A673 (cell line): ENCODE measurements around the gene XPO6. TPM values are rescaled to one million over a fixed set of nuclear protein-coding genes. Genes with fewer than 3 reads are reported as not detected.

ENCODE experiments used
- BruUV-seq: library from RNA; stranded (reverse); fragments of 400-500 nt; replicated peaks from 2 replicates; lab custom pipeline; 2021; lab: Mats Ljungman, UMichigan
- CTCF ChIA-PET: fragments of 300-600 bp; sonication (Branson Sonifier 250); formaldehyde crosslinking; loops from one replicate; lab custom pipeline; 2022; ENCODE audit warnings: antibody characterized with exemption; lab: Charles Lee
- POLR2A ChIA-PET: fragments of 300-600 bp; sonication (Branson Sonifier 250); formaldehyde crosslinking; loops from one replicate; lab custom pipeline; 2022; ENCODE audit warnings: antibody characterized with exemption; ENCODE audit not compliant: low non-redundant PET; lab: Charles Lee
- DNase-seq: peaks from one replicate; pipeline ENCODE4 v3.0.0-alpha.2; 2015; ENCODE audit warnings: low spot score
- H3K27ac ChIP-seq: fragments of 200-600 bp; sonication (generic); 2 replicates; pipeline ENCODE4 v1.5.1; 2016; ENCODE audit warnings: mixed run types, low read depth, mild to moderate bottlenecking, mixed read lengths, antibody characterized with exemption, low read length; ENCODE audit not compliant: poor library complexity, severe bottlenecking
- H3K27me3 ChIP-seq: fragments of 200-600 bp; sonication (generic); replicated peaks from 2 replicates; pipeline ENCODE4 v1.6.1; 2017; ENCODE audit warnings: mixed run types, low read depth, mild to moderate bottlenecking, mixed read lengths, antibody characterized with exemption, low read length; ENCODE audit not compliant: insufficient read depth, poor library complexity
- H3K36me3 ChIP-seq: fragments of 200-600 bp; sonication (generic); 2 replicates; pipeline ENCODE4 v1.6.1; 2016; ENCODE audit warnings: mixed run types, mild to moderate bottlenecking, mixed read lengths, antibody characterized with exemption, low read length; ENCODE audit not compliant: insufficient read depth, poor library complexity, severe bottlenecking
- H3K4me1 ChIP-seq: fragments of 200-600 bp; sonication (generic); 2 replicates; pipeline ENCODE4 v1.6.1; 2017; ENCODE audit warnings: mixed run types, mild to moderate bottlenecking, mixed read lengths, antibody characterized with exemption, low read length; ENCODE audit not compliant: insufficient read depth, poor library complexity, severe bottlenecking
- H3K4me3 ChIP-seq: fragments of 200-600 bp; sonication (generic); 2 replicates; pipeline ENCODE4 v1.5.1; 2016; ENCODE audit warnings: low read depth, mixed run types, mild to moderate bottlenecking, mixed read lengths, low read length; ENCODE audit not compliant: poor library complexity, severe bottlenecking
- H3K9me3 ChIP-seq: fragments of 200-600 bp; sonication (generic); 2 replicates; pipeline ENCODE4 v1.6.1; 2016; ENCODE audit warnings: mixed run types, low read depth, mild to moderate bottlenecking, mixed read lengths, antibody characterized with exemption, low read length; ENCODE audit not compliant: poor library complexity, severe bottlenecking
- EZH2 ChIP-seq: fragments of 200-600 bp; sonication (generic); IDR thresholded peaks from 2 replicates; pipeline ENCODE4 v1.6.1; 2017; ENCODE audit warnings: borderline replicate concordance, low read depth, mild to moderate bottlenecking, mixed read lengths, antibody characterized with exemption, low read length; ENCODE audit not compliant: poor library complexity, severe bottlenecking
- intact Hi-C: fragments of 100-400 bp; cut with micrococcal nuclease; formaldehyde crosslinking; loops from one replicate; pipeline ENCODE4 v1.10.0; 2022; ENCODE audit not compliant: unreplicated experiment
- total RNA-seq: library from RNA; stranded (reverse); gene quantifications from 2 replicates; pipeline ENCODE4 v1.2.3, GENCODE V29; 2021
- TF ChIP-seq, protein P1 (sequence below): fragments of 300-800, 200-600 bp; sonication (generic); conservative IDR thresholded peaks from 2 replicates; pipeline ENCODE4 v1.5.1; 2017; ENCODE audit warnings: low read depth, mild to moderate bottlenecking, antibody characterized with exemption, low read length, moderate library complexity, mixed read lengths

The XPO6 gene
- total RNA-seq, 1 experiment from 2014 or later, result 155 TPM

DNA sequence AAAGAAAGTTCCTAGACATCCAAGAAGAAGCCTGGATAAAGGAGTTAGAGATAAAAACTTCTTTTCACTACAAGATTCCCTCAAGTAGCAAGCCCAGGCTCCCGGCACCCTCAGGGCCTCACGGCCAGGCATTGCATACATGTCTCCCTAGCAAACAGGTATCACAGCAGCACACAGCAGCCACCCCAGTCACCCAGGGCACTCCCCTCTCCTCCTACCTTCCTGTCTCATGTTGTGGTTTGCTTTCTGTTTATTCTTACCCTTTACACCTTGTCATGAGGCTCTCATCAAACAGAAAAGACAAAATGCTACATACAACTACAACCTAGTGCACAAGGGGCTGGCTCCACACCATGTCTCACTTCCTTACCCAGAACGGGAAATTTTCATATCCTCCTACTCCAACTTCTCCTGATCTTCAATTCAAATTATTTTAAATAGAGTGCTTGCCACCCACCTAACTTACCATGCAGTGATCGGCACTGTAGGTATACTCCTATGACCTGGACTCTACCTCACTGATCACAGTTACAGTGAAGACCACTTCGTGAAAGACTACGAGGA, 42.7 kb downstream of the XPO6 start:
- ChIA-PET POLR2A (no interaction called here), CTCF (no interaction called here)
- no TSS peak for BruUV-seq
- H3K4me1 ChIP-seq, result peaks cover 26% of the 10 kb centered on the region
- H3K36me3 ChIP-seq, result peaks cover 37% of the 10 kb centered on the region
- intact Hi-C loops, result no loop called here
- TF ChIP-seq EZH2, result no peak
- TF ChIP-seq, protein P1, sequence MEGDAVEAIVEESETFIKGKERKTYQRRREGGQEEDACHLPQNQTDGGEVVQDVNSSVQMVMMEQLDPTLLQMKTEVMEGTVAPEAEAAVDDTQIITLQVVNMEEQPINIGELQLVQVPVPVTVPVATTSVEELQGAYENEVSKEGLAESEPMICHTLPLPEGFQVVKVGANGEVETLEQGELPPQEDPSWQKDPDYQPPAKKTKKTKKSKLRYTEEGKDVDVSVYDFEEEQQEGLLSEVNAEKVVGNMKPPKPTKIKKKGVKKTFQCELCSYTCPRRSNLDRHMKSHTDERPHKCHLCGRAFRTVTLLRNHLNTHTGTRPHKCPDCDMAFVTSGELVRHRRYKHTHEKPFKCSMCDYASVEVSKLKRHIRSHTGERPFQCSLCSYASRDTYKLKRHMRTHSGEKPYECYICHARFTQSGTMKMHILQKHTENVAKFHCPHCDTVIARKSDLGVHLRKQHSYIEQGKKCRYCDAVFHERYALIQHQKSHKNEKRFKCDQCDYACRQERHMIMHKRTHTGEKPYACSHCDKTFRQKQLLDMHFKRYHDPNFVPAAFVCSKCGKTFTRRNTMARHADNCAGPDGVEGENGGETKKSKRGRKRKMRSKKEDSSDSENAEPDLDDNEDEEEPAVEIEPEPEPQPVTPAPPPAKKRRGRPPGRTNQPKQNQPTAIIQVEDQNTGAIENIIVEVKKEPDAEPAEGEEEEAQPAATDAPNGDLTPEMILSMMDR, result no peak
- no peak overlapping the region for H3K27ac ChIP-seq
- no peaks in the 10 kb centered on the region for H3K27me3 ChIP-seq
- no peak for DNase-seq
- no peaks in the 10 kb centered on the region for H3K9me3 ChIP-seq
- no peak overlapping the region for H3K4me3 ChIP-seq

DNA sequence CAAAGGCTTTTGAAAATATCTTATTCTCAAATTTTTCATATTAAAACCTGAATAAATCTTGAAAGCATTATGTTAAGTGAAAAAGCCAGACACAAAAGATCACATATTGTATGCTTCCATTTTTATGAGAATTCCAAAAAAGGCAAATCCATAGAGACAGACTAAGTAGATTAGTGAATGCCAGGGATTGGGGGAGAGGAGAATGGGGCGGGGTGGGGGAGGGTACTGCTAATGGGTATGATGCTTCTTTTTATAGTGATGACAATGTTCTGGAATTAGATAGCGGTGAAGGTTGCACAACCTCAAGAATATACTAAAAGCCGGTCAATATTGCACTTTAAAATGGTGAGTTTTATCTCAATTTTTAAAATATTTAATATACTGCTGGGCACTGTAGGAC, 44.0 kb downstream of the XPO6 start:
- Histone ChIP-seq H3K4me1 (peaks cover 39% of the 10 kb centered on the region), H3K27me3 (no peaks in the 10 kb centered on the region), H3K27ac (peak overlapping the region; percentile 49), H3K36me3 (peaks cover 34% of the 10 kb centered on the region), H3K9me3 (no peaks in the 10 kb centered on the region), H3K4me3 (no peak overlapping the region)
- intact Hi-C loops, result no loop called here
- POLR2A ChIA-PET, result no interaction called here
- BruUV-seq, result no TSS peak
- no peak for TF ChIP-seq EZH2
- TF ChIP-seq, protein P1, result no peak
- no peak for DNase-seq
- CTCF ChIA-PET, result no interaction called here

DNA sequence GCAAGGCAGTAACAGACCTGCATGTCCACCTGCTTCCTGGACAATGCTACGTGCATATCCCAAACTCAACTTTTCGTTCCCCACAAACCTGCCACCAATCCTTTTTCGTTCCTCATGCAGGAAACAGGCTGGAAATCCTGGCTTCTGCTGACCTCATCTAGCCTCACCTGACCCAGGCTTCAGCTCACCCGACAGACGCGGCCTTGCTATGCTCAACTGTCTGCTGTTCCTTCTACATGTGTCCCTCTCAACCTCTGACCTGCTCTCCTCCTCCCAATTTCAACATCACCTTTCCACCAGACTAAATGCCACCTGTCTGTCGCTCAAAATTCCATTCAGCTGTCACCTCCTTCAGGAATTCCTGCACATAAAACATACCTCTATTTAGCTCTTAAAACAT, 44.5 kb downstream of the XPO6 start:
- POLR2A ChIA-PET, result no interaction called here
- peak overlapping the region; percentile 49 for H3K27ac ChIP-seq
- BruUV-seq, result no TSS peak
- CTCF ChIA-PET, result no interaction called here
- no peak overlapping the region for H3K4me3 ChIP-seq
- intact Hi-C loops, result no loop called here
- H3K4me1 ChIP-seq, result peaks cover 39% of the 10 kb centered on the region
- H3K27me3 ChIP-seq, result no peaks in the 10 kb centered on the region
- TF ChIP-seq, protein P1, result no peak
- TF ChIP-seq EZH2, result no peak
- H3K36me3 ChIP-seq, result peaks cover 34% of the 10 kb centered on the region
- no peaks in the 10 kb centered on the region for H3K9me3 ChIP-seq
- no peak for DNase-seq
